Hematopoietic multipotent progenitor cell (in vitro differentiated cells): ENCODE measurements around the gene BRINP2. TPM values are rescaled to one million over a fixed set of nuclear protein-coding genes. Genes with fewer than 3 reads are reported as not detected.

Experiments used
- DNase-seq, 3 donors: peaks; one replicate each; pipeline ENCODE4 v3.0.0-alpha.2; 2011 to 2015; ENCODE audit warnings: low read depth in 2 of 3, low spot score in 2 of 3
- total RNA-seq: library from RNA; depleted of rRNA; stranded (reverse); fragments of >200 nt; gene quantifications from one replicate; pipeline ENCODE4 v1.2.3, GENCODE V29; 2012

BRINP2 gene
- total RNA-seq, 1 donor = under 0.01 TPM

DNA sequence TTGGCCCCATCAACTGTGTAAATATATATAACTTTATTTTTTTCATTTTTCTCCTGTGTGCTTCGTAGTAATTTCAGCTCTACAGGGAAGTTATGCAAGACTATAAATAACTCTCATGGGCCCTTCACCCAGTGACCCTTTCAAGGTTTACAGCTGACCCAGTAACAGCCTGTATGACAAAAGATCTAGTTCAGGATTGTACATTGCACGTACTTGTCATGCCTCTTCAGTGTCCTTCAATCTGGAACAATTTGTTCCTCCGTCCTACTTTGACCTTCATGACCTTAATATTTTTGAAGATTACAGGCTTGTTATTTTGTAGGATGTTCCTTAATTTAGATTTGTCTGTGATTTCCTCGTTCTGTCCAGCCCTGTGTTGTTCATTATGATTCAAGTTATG is 40.5 kb downstream of the BRINP2 start:
- DNase-seq = no peak

- DNase-seq = no peak
These were observed 45.9 kb downstream of the BRINP2 start for GRCh38 chr1:177216587-177217202.

- DNase-seq = no peak
These were observed 49.0 kb downstream of the BRINP2 start for GRCh38 chr1:177219554-177220458.

DNA sequence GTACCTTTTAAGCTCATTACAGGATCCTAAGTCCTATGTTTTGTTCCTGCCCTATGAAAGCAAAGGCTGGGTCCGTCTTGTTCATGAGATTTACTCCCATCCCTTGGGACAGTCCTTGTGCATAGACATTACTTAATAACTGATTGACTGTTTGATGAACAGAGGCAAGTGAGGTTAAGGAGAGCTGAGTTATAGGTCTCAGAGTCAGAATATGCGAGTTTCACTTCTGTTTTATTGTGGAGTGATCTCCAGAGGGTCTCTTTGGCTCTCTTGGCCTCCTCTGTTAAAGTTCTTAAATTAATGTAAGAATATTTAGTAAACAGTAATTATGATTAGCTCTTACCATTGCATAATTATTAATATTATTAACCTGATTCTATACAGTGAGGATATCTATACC is 52.6 kb downstream of the BRINP2 start:
- no peak for DNase-seq

DNA sequence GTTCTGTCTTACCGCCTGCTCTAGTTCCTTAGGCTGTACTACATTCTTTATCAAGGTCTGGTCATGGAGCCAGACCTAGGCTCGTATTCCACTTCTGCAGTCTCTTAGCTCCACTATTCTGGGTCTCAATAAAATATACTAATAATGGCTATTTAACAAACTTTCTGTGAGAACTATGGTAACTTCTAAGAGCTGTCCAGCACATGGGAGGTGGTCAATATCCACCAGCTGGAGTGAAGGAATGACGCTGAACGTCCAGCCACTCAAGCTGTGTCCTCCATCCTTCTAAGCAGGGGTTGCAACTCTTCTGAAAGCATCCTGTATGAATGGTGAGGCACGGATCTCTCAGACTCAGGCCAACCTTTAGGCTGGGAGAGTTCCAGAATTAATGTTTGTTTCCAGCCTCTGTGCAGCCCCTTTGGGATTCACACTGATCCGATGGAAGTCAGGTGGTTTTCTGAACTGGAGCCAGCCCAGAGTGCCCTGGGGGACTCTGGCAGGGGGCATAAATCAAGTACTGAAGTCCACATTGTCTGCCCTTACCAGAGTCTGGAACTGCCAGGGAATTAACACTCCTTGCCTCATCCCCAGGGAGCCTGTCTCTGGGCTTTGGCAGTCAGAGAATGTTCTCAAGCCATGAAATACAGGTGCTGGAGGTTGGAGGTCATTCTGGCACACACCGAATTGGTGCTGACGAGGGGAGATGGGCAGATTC is 57.4 kb downstream of the BRINP2 start:
- DNase-seq = no peak

- no peak for DNase-seq
These were observed 57.9 kb downstream of the BRINP2 start for GRCh38 chr1:177228693-177229065.

GRCh38 chr1:177229781-177230180 is 59.0 kb downstream of the BRINP2 start:
- no peak for DNase-seq

DNA sequence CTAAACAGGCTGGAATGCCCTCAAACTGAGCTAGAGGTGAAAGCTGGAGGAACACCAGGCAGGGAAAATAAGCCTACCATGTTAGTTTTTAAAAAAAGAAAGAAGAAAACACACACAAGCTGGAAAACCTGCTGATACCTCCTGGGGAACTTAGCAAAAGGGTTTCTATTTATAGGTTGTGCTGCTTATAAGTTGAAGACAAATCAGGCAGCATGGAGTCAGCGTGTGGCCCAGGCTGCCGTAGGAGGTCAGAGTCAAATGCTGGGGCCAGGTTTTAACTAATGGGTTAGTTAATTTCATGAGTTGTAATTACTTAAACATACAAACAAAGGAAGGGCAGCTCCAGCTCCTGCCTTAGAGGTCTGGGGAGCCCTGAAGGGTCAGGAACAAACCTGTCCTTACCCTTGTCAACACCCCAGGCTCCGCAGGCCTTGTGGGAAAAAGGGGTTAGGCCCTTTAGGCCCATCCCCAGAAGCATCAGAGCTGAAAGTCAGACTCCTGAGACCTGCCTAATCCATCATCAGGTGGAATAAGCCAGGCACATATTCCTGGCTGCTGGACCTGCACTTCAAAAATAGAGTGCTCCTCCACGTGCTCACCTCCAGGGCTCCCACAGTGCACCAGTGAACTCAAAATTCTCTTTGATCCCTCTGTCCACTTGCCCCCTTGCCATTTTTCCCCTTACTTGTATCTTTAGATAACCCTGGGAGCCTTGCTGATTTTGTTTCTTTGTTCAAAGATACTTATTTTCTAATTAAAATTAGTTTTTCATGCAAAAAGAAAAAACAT is 59.7 kb downstream of the BRINP2 start:
- DNase-seq = no peak

DNA sequence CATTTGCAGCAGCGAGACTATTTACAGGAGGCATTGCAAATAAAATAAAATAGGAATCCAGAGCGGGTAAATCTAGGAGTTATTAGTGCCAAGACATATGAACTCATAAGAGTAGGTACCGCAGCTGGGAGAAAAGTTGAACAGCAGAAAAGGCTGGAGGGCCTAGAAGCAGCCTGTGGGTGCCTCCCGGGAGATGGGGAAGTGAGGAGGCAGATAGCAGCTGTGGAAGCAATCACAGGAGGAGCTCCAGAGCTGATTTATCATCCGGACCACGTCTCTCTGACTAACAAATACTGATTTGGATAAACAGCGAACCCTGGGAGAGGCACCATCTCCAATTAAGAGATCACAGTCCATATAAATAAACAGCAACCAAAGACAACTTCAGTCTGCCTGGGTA is 64.6 kb downstream of the BRINP2 start:
- DNase-seq = no peak

DNA sequence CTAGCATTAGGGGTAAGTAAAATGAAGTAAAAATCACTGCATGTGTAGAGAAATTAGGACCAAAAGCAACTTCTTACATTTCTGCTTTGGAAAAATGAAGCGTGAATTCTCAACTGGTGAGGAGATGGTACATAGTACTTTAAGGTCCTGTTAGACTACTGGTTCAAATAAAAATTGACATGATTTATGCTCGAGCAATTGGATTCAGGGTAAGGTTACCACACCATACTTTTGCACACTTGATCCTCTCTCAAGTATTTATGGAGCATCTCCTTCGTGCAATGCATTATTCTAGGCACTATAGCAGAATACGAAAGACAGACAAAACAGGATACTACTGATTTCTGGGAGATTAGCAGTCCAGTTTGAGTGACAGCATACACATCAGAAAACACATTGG is 66.2 kb downstream of the BRINP2 start:
- DNase-seq = no peak

DNA sequence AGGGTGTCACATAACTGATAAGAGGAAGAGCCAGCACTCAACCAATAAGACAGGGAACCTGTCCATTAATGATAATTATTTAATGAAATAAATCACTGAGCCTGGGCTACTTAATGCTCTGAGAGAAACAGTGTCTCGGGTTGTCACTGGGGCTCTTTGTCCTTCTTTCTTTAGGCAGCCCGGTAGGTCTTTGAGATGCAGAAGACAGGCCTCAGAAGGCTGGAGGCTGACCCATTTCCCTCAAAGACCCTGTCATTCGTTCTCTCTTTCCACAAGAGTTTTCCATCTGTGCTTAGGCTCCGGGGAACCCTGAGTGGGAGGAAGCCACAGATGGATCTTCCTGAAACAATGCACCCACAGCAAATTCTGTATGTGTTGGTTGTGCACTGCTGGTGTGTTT is 68.2 kb downstream of the BRINP2 start:
- DNase-seq = no peak

- no peak for DNase-seq
These were observed 69.0 kb downstream of the BRINP2 start for GRCh38 chr1:177239792-177240191.

- no peak for DNase-seq
These were observed 73.0 kb downstream of the BRINP2 start for GRCh38 chr1:177243773-177244172.

DNA sequence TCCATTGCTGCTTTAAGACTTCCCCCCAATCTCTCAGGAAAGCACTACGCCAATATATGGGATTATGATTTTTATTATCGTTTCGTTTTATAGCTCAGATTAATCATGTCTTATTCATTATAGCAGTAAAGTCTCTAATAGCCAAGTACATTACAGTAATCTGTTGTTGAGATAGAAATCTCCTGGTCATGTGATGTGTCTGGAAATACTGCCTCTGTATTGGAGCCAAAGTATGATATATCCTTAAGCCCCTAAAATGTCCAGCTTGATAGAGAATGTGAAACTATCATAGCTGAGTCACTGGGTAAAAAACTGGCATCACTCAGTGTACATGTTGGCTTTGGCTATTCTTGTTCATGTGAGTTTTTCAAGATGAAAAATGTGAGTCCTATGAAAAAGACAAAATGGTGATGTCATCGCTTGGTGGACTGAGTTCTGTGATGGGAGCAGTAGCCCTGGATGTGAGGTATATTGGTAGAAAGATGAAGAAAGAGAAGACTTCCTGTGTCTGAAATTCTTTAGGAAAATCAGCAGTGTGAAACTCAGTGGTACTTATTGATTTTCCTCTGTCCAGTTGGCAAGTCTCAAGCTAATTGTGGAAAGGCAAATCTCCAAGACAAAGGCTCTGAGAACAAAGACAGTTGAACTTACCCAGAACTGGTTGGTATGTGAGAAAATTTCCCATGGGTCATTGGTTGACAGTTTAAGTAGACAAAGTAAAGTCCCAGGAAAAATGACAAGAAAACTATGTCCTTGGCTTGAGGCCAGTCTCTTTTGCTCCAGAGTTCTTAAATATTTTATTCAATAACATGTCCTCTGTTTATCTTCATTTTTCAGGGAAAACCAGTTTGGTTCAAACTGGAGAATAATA is 76.2 kb downstream of the BRINP2 start:
- no peak for DNase-seq

DNA sequence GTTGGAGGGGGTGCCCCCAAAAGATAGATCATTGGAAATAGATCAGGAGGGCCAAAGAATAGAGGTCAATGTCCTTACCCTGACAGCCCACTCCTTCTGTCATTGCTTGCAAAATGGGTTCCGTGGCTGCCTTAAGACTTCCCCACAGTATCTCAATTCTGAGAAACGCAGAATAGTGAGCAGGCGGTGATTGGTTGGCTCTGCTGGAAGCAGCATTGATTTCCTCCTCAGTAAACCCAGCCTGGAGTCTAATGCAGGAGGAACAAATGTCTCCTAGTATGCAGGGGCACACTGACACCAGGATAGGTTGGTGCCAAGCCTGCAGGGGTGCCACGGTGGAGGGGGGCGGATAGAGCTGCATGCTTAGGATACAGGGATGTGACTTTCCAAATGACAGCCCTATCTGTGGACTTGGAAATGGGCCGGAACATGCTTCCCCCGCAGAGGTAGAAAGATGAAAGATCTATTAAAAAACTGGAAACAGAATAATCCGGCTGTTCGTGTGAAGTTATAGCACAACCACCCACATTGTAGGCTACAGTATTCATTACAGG is 76.9 kb downstream of the BRINP2 start:
- no peak for DNase-seq

- no peak for DNase-seq
These were observed 77.5 kb downstream of the BRINP2 start for GRCh38 chr1:177248258-177248657.

GRCh38 chr1:177249231-177249630 is 78.5 kb downstream of the BRINP2 start:
- no peak for DNase-seq

GRCh38 chr1:177252877-177253276 is 82.1 kb downstream of the BRINP2 start:
- DNase-seq = no peak

DNA sequence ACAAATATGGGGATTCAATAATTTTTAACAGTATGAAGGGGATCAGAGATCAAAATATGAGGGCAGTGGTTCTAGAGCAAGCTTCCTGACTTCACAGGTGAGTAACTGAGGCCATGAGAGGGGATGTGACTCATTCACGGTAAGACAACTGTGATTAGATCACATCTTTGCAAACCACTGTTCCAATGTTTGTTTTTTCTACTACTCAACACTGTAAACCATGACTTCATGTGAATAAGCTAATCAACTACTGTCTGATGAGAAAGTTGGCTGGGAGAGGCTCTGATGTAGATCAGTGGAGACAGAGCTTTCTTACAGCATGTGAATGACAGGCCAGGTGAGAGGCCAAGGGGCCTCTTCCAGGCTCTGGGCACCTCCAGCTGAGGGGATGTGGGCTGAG is 84.7 kb downstream of the BRINP2 start:
- DNase-seq = no peak
